ENCODE data around the gene TMEM125. TPM values are rescaled to one million over a fixed set of nuclear protein-coding genes. Genes with fewer than 3 reads are reported as not detected.

Gene TMEM125
- not detected in 2 replicates for total RNA-seq

DNA sequence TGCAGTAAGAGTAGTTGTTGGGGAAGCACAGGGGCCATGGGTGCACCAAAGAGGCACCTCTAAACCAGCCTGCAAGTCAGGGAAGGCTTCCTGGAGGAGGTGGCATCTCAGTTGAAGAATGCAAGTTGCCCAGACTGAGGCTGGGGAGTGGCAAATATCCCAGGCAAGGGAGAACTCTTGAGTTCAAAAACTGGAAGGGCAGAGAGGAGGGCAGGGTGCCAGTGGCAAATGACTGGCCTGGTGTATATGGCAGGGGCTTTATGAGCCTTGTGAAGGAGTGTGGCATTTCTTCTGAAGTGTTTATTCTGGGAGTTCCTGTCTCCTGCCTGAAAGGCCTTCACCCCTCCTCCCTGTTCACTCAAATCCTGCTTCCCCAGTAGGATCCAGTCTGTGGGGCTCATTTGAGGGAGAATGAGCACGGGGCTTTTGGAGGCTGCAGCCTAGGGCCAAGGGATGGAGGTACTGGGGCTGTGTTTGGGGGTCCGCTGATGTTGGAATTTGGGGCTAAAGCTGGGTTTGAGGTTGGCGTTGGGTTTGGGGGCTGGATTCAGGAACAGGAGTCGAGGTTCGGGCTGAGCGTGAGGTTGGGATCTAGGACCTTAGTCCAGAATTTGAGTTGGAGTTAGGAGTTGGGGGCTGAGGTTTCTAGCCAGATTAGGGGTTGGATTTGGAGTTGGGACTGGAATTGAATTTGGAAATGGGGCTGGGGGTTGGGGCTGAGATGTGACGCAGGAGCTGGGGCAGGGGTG, at the start of gene TMEM125:
TMEM125 (plus strand) TSS at position 357 of the 749 bp plus-strand sequence. CDS start 2,740 bp downstream, outside the sequence.

DNA sequence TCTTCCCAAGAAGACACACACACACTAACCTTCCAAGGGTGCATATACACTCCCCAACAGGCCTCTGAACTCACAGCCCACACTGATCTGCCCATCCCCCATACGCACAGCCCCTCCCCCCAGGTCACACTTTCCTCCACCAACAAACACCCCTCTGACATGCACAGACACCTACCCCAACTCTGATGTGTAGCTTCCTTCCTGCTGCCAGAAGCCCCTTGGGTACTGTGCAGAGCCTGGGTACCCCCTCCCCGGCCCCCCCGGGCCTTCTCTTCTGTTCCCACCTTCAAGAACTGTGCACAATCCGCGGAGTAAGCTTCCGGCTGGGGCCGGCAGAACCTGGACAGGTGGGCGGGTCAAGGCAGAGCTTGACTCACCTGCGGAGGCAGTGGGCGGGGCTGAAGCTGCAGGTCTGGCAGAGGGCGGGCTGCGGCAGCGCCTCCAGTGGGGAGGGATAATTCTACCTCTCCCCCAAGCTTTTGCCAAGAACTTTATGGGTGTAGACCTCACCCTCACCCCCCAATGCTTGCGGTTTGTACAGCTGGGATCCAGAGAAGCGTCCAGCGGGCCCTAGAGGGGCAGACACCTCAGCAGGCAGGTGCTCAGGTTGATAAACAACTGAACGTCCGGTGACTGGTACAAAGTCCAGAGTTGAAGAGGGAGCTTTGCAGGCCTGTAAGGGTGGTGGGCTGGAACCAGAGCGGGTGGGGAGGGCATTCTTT, 15.6 kb downstream of the TMEM125 start, which contains the start of gene C1orf210:
C1orf210 (minus strand) TSS at position 313 of the 722 bp plus-strand sequence. CDS start 2,311 bp downstream, outside the sequence.

DNA sequence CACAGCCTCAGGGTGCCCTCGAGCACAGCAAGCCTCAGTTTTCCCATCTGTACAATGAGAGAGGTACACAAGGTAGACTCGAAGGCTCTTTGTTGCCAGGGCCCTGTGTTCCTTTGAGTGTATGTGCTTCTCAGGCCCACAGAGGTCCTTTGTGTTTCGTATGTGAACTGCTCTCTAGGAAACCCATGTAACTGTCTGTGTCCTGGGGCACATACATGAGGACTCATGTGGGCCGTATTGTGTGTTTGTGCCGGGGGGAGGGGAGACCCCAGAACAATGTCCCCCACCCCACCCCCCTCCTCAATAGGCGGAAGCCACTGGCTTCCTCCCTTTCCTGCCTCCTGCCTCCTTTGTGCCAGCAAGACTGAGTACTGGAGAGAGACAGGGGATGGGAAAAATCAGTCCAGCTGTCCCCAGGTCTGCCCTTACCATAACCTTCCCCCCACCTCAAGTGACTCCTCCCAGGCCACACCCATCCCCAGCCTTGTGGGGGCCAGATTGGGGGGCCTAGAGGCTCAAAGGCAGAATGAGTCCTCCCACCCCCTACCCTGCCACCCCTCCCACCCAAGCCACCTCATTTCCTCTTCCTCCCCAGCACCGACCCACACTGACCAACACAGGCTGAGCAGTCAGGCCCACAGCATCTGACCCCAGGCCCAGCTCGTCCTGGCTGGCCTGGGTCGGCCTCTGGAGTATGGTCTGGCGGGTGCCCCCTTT, 30.8 kb downstream of the TMEM125 start, which contains the start of gene TIE1:
TIE1 (plus strand) TSS at position 605 of the 717 bp plus-strand sequence; CDS start at position 695, 90 bp downstream.

Other genes with a start within 250 kb of the TMEM125 start
- 51.4 and 64.0 TPM in 2 replicates for gene EBNA1BP2, start 97.7 kb upstream of the TMEM125 start, total RNA-seq
- gene CFAP57, start 97.7 kb upstream of the TMEM125 start, total RNA-seq, result 0.09 and 0.22 TPM in 2 replicates
- not detected in 2 replicates for gene C1orf210, start 15.6 kb downstream of the TMEM125 start, total RNA-seq
- 962 and 1,146 TPM in 2 replicates for gene TIE1, start 31.0 kb downstream of the TMEM125 start, total RNA-seq
- gene MPL, start 67.8 kb downstream of the TMEM125 start, total RNA-seq, result 0.09 and 0.11 TPM in 2 replicates
- gene CDC20, start 89.0 kb downstream of the TMEM125 start, total RNA-seq, result 8.3 and 10.1 TPM in 2 replicates
- 38.4 and 54.4 TPM in 2 replicates for gene ELOVL1, start 98.0 kb downstream of the TMEM125 start, total RNA-seq
- gene MED8, start 119.8 kb downstream of the TMEM125 start, total RNA-seq, result 35.2 and 39.4 TPM in 2 replicates
- 14.5 and 14.6 TPM in 2 replicates for gene SZT2, start 119.9 kb downstream of the TMEM125 start, total RNA-seq
- gene HYI, start 183.9 kb downstream of the TMEM125 start, total RNA-seq, result 24.5 and 82.0 TPM in 2 replicates

Data from dermis lymphatic vessel endothelial cell (primary cell).